ENCODE data around the gene C19orf12.
"Not testable (repeated sequence)": the region's sequence is repeated elsewhere in the genome, so short reads cannot be mapped to it uniquely, and the experiment has no call there.

The C19orf12 gene

DNA sequence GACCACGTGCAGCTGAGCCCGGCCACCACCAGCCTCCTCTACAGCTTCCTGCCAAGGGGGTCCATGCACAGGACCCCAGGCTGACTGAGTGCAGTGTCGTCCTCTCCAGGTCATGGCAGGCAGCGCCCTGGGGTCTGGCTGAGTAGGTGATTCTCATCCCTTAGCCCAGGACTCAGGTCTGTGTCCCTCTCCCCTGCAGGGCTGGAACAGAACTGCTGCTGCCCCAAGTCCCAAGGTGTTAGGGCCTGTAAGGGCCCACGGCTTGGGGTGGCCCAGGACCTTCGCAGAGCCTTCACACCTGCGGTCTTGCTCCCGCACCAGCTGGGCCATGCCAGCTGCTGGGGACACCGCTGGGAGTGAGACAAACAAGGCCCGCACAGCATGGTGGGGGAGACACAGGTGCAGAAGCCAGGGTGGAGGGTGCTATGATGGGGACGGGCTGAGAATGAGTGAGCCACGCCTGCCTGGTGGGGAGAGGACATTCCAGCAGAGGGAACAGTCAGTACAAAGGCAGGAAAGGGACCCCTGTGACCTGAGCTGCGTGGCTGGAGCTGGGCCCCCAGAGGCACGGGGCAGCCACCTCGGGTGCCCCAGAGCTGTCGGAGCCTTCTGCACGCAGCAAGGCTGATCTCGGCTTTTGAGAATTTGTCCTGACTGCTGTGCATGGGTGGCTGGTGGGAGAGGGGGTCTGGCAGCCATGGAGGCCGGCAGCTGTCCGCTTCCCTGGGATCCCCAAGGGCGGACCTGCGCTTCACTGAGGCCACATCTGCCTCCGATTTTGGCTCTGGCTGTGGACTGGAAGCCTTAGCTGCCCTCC, 37.9 kb downstream of the C19orf12 start:
- no peak for DNase-seq (ENCODE audit: low read depth in 2 of 2)

DNA sequence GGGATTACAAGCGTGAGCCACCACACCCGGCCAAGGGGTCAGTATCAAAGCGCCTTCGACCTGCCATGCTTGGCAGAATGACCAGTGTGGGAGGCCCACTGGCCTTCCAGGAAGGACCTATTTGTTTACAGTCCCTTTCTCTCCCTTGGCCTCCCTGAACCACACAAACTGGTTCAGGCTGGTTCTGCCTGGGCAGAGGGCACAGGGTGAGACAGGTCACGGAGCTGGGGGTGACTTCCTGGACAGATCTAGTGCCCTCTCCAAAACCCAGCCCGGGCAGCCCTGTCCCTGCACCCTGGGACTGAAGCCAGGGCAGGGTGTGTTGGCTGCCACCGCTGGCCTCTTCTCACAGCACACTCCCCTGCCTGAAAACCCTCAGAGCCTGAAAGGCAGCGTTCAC, 38.5 kb downstream of the C19orf12 start:
- no peak for DNase-seq (ENCODE audit: low read depth in 2 of 2)

DNA sequence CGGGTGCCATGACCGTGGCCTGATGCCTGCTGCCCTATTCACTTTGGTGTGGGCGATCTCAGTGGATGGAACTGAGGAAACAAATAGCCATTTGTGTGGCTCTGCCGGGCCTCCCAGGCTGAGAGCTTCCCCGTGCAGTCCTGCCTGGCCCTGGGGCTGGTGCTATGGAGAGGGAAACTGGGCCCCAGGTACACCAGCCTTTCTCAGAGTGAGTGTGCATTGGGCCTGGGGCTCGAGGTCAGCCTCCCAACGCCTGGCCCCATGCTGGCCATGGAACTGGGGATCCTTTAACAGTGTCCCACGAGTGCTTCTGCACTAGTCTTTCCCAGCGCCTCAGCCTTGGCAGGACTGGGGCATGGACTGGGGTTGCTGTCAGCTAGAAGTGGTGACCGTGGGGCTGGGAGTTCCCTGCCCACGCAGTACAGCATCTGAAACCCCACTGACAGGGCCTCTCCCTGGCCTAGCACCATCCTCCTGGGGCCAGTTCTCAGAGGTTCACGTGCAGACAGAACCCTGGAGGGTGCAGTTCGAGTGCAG, 39.3 kb downstream of the C19orf12 start:
- no peak for DNase-seq (ENCODE audit: low read depth in 2 of 2)

DNA sequence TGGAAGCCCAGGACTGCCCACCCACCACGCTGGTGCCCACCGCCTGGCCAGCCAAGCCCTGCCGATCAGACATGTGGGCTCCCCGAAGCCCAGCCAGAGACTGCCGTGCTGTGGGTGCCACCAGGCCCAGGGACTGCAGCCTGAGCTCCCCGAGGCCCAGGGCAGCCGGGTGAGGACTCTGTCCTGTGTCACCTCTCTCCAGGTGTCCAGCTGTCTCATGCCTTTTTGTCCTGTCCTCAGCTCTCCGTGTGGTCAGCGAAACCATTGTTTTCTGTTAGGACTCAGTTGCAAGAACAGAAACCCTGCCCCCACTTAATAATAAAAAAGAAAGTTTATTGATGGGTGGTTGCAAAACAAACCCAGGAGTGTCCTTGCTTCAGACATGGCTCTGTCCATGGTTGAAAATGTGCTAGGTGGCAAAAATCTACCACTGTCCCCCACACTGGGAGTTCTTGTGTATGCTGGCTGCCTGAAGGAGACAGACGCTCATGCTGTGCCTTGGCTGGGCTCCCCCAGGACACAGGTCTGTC, 39.9 kb downstream of the C19orf12 start:
- DNase-seq (ENCODE audit: low read depth in 2 of 2) = no peak

DNA sequence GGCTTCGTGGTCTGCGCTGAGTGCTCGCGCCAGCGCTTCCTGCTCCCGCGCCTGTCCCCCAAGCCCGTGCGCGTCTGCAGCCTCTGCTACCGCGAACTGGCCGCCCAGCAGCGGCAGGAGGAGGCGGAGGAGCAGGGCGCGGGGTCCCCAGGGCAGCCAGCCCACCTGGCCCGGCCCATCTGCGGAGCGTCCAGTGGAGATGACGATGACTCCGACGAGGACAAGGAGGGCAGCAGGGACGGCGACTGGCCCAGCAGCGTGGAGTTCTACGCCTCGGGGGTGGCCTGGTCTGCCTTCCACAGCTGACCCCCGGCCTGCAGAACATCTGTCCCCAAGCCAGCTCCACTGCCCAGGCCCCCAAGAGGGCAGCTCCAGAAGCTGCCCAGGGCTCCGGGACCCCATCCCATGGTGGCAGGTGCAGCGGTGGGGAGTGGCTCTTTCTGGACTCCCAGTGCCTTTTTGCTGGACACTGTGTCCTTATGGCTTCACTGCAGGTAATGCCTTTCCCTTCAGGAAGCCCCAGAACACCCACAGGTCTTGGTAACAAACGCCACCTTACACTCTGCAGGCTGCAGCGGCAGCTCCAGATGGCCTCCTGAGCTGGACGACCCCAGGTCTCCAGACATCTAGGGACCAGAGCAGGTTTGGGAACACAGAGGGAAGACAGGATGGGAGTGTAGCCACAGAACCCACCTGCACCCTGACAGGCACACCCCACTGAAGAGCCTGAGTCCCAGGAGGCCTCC, 40.5 kb downstream of the C19orf12 start:
- DNase-seq (ENCODE audit: low read depth in 2 of 2) = no peak

DNA sequence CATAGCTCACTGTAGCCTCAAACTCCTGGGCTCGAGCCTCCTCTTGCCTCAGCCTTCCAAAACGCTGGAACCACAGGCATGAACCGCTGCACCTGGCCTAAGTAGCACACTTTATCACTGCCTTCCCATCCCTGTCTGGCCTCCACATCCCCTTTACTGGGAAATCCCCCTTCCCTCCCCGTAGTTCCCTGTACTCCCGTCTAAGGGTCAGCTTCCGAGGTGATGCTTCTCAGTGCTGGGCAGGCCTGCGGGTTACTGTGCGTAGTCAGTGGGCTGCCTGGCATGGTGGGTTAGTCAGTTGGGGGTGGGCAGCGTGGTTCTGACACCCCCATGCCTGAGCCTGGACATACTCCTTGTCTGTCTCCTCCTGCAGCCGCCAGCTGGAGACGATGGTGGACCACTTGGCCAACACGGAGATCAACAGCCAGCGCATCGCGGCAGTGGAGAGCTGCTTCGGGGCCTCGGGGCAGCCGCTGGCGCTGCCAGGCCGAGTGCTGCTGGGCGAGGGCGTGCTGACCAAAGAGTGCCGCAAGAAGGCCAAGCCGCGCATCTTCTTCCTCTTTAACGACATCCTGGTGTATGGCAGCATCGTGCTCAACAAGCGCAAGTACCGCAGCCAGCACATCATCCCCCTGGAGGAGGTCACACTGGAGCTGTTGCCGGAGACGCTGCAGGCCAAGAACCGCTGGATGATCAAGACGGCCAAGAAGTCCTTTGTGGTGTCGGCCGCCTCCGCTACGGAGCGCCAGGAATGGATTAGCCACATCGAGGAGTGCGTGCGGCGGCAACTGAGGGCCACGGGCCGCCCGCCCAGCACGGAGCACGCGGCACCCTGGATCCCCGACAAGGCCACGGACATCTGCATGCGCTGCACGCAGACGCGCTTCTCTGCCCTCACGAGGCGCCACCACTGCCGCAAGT, 41.4 kb downstream of the C19orf12 start:
- no peak for DNase-seq (ENCODE audit: low read depth in 2 of 2)

DNA sequence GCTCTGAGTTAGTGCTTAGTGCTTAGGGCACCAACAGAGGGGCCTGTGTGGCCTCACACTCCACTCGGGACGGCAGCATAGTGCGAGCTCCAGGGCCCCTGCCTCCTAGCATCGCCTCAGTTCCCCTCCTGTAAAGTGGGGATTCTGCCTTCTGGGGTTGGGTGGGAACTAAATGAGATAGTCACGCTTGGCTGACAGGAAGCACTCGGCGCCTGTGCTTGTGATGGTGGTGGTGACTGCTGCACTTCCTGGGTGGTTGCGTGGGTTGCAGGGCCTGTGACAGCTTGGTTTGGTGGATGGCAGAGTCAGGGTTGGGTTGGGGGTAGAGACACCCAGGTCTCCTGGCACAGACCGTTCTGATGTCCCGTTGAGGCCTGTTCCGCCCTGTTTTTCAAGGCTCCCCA, 42.1 kb downstream of the C19orf12 start:
- peak; percentile 66 to 85 for DNase-seq (ENCODE audit: low read depth in 2 of 2)

DNA sequence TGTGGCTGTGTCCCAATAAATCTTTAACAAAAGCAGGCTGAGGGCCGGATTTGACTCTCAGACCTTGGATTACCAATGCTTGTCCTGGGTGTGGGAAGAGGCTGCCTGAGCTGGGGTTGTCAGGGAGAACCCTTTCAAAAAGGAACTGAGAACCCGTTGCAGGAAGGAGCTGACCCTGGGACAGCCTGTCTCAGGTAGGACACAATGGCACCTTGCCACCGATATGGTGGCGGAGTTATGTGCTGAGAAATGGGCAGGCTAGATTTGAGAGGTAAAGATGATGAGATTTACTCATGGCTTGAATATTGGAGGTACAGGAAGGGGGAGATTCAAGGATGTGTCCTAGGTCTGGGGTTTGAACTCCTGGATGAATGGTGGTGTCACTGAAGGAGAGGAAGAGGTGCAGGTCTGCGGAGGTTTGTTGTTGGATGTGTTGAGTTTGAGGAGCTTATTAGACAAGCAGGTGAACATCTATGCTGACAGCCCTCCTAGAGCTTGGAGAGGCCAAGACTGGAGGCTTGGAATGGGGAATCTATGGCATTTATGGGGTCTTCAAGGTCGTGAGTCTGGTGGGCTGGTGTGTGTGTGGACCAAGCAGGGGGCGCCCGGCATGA, 42.6 kb downstream of the C19orf12 start:
- no peak for DNase-seq (ENCODE audit: low read depth in 2 of 2)

DNA sequence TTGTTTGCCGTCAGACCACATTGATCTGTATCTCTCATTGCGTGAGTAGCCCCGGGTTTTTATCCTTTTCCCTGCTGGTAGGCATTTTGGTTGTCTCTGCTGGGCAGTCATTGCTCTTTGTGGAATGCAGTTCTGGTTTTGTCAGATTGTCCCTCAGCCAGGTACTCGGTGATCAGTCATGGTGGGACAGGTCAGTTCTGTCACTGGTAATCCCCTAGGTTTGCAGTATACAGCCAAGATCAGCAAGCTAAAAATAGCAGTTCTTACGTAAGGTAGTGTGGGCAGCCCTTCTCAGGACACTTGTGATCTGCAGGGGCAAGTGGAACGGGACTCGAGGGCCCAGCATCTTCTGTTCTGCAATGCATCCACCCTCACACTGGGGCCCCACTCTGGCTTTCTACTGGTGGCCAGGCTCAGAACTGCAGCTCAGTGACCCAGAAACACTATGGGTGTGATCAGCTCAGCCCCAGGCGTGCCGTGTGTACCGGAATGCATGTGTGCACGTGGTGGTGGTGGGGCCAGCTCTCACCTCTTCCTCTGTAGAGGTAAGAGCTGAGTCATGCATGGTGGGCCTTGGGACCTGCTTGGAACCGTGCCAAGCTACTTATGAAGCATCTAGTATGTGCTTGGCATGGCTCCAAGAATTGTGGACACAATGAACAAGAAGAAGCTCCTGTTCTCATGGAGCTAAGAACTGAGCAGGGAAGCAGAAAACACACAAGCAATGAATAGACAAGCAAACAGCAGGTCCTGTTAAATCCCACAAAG, 43.5 kb downstream of the C19orf12 start:
- peak; percentile 64 to 80 for DNase-seq (ENCODE audit: low read depth in 2 of 2)

DNA sequence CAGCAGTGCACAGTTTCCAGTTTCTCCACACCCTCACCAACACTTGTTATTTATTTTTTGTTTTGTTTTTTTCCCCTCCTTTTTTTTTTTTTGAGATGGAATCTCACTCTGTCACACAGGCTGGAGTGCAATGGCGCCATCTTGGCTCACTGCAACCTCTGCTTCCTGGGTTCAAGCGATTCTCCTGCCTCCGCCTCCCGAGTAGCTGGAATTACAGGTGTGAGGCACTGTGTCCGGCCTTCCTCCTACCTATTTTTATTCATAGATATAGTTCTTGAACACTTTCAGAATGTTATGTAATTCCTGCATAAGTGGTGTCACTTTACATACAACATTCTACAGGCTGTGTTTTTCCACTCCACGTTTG, 44.1 kb downstream of the C19orf12 start:
- not testable (repeated sequence) for DNase-seq (ENCODE audit: low read depth in 2 of 2)

DNA sequence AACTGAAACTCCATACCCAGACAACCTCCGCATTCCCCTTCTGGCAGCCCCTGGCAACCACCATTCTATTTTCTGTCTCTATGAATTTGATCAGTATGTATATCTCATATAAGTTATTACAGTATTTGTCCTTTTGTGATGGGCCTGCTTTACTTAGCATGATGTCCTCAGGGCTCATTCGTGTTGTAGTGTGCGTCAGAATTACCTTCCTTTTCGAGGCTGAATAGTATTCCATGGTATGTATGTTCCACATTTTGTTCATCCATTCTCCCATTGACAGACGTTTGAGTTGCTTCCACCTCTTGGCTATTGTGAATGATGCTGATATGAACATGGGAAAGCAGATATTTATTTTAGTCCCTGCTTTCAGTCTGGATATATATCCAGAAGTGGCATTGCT, 44.8 kb downstream of the C19orf12 start:
- DNase-seq (ENCODE audit: low read depth in 2 of 2) = no peak

DNA sequence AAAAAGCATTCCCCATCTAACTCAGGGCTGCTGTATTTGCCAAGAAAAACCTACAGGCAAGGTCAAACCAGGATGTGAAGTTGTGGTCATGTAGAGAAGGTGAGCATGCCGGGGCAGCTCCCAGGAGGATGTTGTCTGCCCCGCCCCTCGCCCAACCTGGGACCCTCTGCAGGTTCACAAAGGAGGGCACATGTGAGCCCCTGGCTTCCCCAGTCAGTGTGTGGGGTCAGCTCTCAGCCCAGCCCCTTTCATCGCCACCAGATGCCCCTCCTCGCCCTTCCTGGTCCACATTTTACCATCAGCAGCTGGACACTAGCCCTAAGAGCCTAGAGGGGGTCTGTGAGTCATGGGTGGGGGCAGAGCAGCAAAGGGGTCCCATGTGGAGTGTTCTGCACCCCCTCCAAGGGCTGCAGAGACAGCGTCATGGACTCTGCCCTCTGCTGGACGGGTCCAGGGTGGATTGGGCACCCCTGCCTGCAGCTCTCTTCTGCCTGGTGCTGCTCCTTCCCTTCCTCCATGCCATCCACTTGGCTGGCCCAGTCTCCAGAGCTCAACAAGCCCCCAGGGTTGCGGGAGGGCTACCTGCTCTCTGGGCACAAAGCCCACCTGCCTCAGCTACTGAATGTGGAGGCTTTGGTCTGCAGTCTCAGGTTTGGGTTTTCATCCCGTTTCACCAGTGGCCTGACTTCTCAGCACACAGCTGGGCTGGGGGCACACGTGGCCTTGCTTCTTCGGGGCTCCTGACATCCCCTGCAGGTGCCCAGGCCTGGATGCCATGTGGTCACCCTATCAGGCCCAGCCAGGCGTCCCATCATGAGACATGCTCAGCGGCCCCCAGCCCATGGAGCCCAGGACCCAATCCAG, 46.1 kb downstream of the C19orf12 start:
- DNase-seq (ENCODE audit: low read depth in 2 of 2) = no peak

DNA sequence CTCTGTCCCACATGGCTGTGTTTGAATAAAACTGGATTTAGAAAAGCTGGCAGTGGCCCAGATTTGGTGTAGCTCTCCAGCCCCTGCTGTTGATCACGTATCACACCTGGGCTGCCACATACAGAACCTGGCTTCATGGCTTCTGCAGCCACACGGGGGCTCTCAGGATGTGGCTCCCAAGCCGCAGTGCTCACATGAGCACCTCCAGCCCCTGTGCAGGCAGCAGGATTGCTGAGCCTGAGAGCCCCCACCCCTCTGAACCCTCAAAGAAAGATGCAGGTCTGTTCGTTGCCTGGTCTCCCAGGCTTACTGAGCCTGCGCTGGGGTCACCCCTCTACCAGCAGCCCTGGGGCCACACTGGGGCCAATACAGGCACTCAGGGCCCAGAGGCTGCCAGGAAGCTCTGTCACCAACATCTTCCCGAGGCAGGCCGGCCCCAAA, 47.1 kb downstream of the C19orf12 start:
- no peak for DNase-seq (ENCODE audit: low read depth in 2 of 2)

DNA sequence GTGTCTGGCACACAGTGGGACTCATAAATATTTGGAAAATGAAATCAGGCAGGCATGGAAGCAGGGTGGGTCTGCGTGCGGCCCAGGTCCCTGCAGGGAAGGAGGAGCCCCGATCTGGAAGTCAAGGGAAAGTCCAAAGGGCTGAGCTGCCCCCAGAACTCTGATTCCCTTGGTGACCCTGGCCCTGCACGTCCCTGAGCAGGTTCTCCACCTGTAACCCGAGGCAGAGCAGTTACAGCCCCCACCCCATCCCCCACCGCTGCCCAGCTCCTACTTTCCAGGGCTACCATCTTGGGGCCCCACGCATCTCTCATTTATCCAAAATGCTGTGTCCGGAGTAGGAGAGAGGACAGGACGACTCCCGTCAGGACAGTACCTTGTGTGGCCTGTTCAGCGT, 47.7 kb downstream of the C19orf12 start:
- DNase-seq (ENCODE audit: low read depth in 2 of 2) = no peak

DNA sequence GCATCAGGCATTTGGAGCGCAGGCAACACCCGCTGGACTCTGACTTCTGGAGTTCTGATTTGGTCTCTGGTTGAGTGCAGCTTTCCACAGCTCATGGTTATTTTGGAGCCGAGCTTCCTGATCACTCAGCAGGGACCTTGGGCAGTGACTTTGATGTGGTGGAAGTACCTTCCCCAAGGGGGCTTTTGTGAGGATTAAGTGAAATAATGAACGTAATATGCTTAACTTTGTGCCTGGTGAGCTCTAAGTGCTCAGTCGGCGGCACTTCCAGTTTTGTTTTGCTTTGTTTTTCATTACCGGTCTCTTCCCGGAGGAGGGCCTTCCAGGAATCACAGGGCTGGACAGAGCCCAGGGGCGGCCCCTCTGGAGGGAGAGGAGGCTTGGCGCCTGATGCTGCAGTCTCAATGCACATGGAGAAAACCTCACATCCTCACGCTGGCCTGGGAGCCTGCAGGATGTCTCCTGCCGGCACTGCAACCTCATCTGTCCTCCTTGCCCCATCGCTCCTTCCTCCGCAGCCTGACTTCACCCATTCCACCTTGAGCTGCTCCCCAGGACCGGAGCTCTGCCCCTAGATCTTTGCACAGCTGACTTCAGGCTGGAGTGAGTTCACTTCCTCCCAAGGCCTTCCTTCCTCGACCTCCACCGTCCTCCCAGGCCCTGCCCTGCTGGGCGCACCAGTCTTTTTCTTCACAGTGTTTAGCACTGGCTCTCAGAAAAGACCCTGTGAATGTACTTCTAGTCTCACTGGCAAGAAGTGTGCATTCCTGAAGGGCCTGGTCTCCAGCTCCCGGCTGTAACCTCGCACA, 48.3 kb downstream of the C19orf12 start:
- DNase-seq (ENCODE audit: low read depth in 2 of 2) = no peak

DNA sequence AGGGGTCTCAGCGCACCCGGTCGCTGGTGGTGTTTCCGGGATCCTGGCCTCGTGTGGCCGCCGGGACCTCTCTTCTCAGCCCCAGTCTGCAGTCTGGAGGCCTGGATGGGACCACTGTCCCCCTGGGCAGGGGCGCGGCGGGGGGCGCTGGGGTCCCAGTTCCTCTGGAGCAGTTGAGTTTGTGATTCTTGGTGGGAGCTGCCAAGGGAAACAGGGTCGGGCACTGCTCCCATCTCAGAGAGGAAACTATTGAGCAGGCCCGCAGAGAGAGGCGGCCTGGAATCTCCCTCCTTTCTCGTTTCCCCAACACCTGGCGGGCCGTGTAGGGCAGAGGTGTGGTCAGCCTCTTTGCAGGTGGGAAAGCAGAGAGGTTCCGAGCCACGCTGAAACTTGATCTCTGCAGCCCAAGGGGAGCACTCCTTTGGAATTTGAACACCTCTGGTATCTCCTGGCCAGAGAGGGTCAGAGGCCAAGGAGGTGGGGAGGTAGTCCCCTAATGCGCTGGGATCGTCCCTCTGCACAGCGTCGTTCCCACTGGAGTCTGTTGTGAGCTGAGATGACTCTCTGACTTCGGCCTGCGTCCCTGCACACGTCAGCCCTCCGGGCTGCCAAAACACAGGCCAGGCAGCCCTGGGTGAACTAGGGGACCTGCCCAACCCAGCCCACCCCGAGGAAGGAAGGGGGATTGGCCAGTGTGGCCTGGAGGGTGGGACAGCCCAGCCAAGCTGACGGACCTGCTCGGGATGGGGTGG, 49.1 kb downstream of the C19orf12 start:
- no peak for DNase-seq (ENCODE audit: low read depth in 2 of 2)

DNA sequence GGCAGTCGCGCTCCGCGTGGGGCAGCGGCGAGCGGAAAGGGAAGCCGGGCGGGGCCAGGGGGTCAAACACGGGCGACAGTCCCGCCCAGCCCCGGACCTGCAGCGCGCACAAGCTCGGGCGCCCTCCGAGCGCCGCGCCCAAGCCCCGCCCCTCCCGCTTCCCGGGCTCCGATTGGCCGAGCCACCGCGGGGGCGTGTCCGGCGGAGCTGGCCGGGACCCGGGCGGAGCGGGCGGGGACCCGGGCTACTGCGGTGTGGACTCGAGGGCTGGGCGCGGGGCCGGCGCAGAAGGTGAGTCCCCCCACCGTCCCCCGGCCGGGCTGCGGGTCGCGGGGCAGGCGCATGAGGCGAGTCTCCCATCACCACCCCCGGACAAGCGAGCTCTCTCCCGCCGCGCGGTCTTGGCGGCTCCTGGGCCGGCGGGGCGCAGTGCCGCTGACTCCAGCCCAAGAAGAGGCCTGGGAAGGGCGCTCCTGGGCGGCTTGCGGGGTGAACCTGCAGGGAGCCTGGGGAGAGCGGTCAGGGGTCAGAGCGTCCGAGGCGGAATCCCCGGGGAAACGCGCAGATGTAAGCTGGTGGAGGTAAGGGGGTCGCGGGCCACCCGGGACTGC, 49.7 kb downstream of the C19orf12 start, which contains the start of gene PLEKHF1:
Gene PLEKHF1, plus strand, starts transcription at position 247 of the 611 bp plus-strand sequence. CDS start 8,379 bp downstream, outside the sequence.
- peak; percentile 69 to 87 for DNase-seq (ENCODE audit: low read depth in 2 of 2)
